Mucosa of descending colon (tissue), 3 donors: ENCODE results near the gene CACNA1C. TPM values are rescaled to one million over a fixed set of nuclear protein-coding genes. Genes with fewer than 3 reads are reported as not detected.

ENCODE experiments used
- ATAC-seq: fragments of 200-7000 bp; cut with Tn5 transposase; one replicate; pipeline ENCODE4 v1.9.1; 2020; ENCODE audit warnings: mild to moderate bottlenecking, moderate library complexity
- DNase-seq, 3 donors: peaks; one replicate each; pipeline ENCODE4 v3.0.0-alpha.2; 2020
- H3K36me3 ChIP-seq: fragments of 200-600 bp; one replicate; pipeline ENCODE4 v1.8.0; 2021; ENCODE audit warnings: low read depth, mild to moderate bottlenecking
- H3K4me1 ChIP-seq: fragments of 200-600 bp; one replicate; pipeline ENCODE4 v1.8.0; 2021; ENCODE audit warnings: low read depth, mild to moderate bottlenecking
- H3K4me3 ChIP-seq: fragments of 200-600 bp; one replicate; pipeline ENCODE4 v1.8.0; 2021; ENCODE audit warnings: mild to moderate bottlenecking
- H3K9me3 ChIP-seq: fragments of 200-600 bp; one replicate; pipeline ENCODE4 v1.8.0; 2021; ENCODE audit warnings: mild to moderate bottlenecking
- CTCF ChIP-seq: fragments of 200-600 bp; IDR thresholded peaks from one replicate; pipeline ENCODE4 v1.8.0; 2022; ENCODE audit warnings: antibody characterized with exemption, mild to moderate bottlenecking
- intact Hi-C, 2 donors: fragments of 100-400 bp; cut with DNase I in 1 of 2; cut with micrococcal nuclease in 1 of 2; formaldehyde crosslinking; loops; one replicate each; pipeline versions ENCODE4 v1.11.0 to v1.11.1; 2022; cut with DNase I, micrococcal nuclease
- total RNA-seq, 3 donors: library from RNA; stranded (reverse); fragmentation: NEBNext Ultra II Directional in 2 of 3; extraction: Animal tissue kit (Norgen Biotek cat#: 25700) in 2 of 3; gene quantifications; one replicate each; pipeline versions ENCODE4 v1.2.1 to v1.2.4, GENCODE V29; 2021 to 2023
- donor health status: DM: no; HTN: no; CAD: no; lungs with moderate emphysema.
- donor health status: DM: no; HTN: no; CAD: no.
- donor health status: DM: no; HTN: yes; CAD: no.

The CACNA1C gene
- total RNA-seq, 3 donors from 2014 or later: 5.5 to 89.4 (median 9.2) TPM

GRCh38 chr12:2640709-2641108, 587.9 kb downstream of the CACNA1C start:
- H3K4me1 ChIP-seq: peaks cover 8% of the 10 kb centered on the region
- H3K36me3 ChIP-seq: no peaks in the 10 kb centered on the region
- ATAC-seq: peak; percentile 71
- no peak overlapping the region for H3K4me3 ChIP-seq
- no peak for TF ChIP-seq CTCF
- intact Hi-C loops: no loop called here
- H3K9me3 ChIP-seq: no peaks in the 10 kb centered on the region
- peak in 1 of 3 donors; percentile 62 for DNase-seq

- Histone ChIP-seq H3K36me3 (no peaks in the 10 kb centered on the region), H3K4me3 (no peak overlapping the region), H3K9me3 (no peaks in the 10 kb centered on the region), H3K4me1 (peaks cover 8% of the 10 kb centered on the region)
- ATAC-seq (no peak), DNase-seq (peak in 1 of 3 donors; percentile 22)
- intact Hi-C loops: no loop called here
- TF ChIP-seq CTCF: no peak
Observed at GRCh38 chr12:2641207-2641606, 588.4 kb downstream of the CACNA1C start.

- H3K9me3 ChIP-seq: no peaks in the 10 kb centered on the region
- DNase-seq: no peak
- intact Hi-C loops: no loop called here
Observed at GRCh38 chr12:2641761-2642160, 589.0 kb downstream of the CACNA1C start.

GRCh38 chr12:2642176-2642892, 589.5 kb downstream of the CACNA1C start:
- Histone ChIP-seq H3K9me3 (no peaks in the 10 kb centered on the region), H3K4me1 (peaks cover 8% of the 10 kb centered on the region), H3K4me3 (no peak overlapping the region), H3K36me3 (no peaks in the 10 kb centered on the region)
- no peak for TF ChIP-seq CTCF
- peak in 1 of 3 donors; percentile 37 for DNase-seq
- intact Hi-C loops: no loop called here
- peak; percentile 37 for ATAC-seq

More at GRCh38 chr12:2641761-2642160, 589.0 kb downstream of the CACNA1C start:
- no peaks in the 10 kb centered on the region for H3K36me3 ChIP-seq
- no peak overlapping the region for H3K4me3 ChIP-seq
- no peak for TF ChIP-seq CTCF
- H3K4me1 ChIP-seq: peaks cover 8% of the 10 kb centered on the region
- ATAC-seq: no peak

GRCh38 chr12:2642896-2643425, 590.2 kb downstream of the CACNA1C start:
- intact Hi-C loops: no loop called here
- Histone ChIP-seq H3K4me1 (peaks cover 8% of the 10 kb centered on the region), H3K4me3 (no peak overlapping the region), H3K36me3 (no peaks in the 10 kb centered on the region), H3K9me3 (no peaks in the 10 kb centered on the region)
- TF ChIP-seq CTCF: no peak
- DNase-seq (no peak), ATAC-seq (no peak)
